OCI-LY1 (cell line): ENCODE measurements around the gene ZNF23.

ENCODE experiments used
- H2AFZ ChIP-seq: fragments of 200-600 bp; sonication (generic), shearing (Covaris generic); 2 replicates; pipeline ENCODE4 v1.6.0; 2014; ENCODE audit warnings: antibody characterized with exemption, mild to moderate bottlenecking, low read length
- H3F3A ChIP-seq: fragments of 200-600 bp; sonication (generic), shearing (Covaris generic); 2 replicates; pipeline ENCODE4 v1.6.0; 2014; ENCODE audit warnings: mild to moderate bottlenecking, antibody characterized with exemption, low read length, moderate library complexity; ENCODE audit not compliant: insufficient read depth
- H3K27ac ChIP-seq: fragments of 200-600 bp; sonication (generic); 2 replicates; pipeline ENCODE4 v1.5.1; 2014; ENCODE audit warnings: low read length, mixed run types, mild to moderate bottlenecking, low read depth; ENCODE audit not compliant: poor library complexity, severe bottlenecking
- H3K27me3 ChIP-seq: fragments of 200-600 bp; sonication (generic); 2 replicates; pipeline ENCODE4 v1.6.0; 2014; ENCODE audit warnings: antibody characterized with exemption, mild to moderate bottlenecking, low read length, moderate library complexity; ENCODE audit not compliant: insufficient read depth
- H3K36me3 ChIP-seq: fragments of 200-600 bp; sonication (generic); 2 replicates; pipeline ENCODE4 v1.6.1; 2014; ENCODE audit warnings: mild to moderate bottlenecking, antibody characterized with exemption, low read length, moderate library complexity, mixed read lengths; ENCODE audit not compliant: insufficient read depth
- H3K4me1 ChIP-seq: fragments of 200-600 bp; sonication (generic); 2 replicates; pipeline ENCODE4 v1.5.1; 2014; ENCODE audit warnings: mild to moderate bottlenecking, low read length, moderate library complexity; ENCODE audit not compliant: insufficient read depth, severe bottlenecking
- H3K4me2 ChIP-seq: fragments of 200-600 bp; sonication (generic), shearing (Covaris generic); 2 replicates; pipeline ENCODE4 v1.6.1; 2014; ENCODE audit warnings: low read length
- H3K4me3 ChIP-seq: fragments of 200-600 bp; sonication (generic); 2 replicates; pipeline ENCODE4 v1.5.1; 2014; ENCODE audit warnings: low read length, low read depth, mild to moderate bottlenecking, mixed read lengths; ENCODE audit not compliant: poor library complexity, severe bottlenecking
- H3K79me2 ChIP-seq: fragments of 200-600 bp; shearing (Covaris generic); 2 replicates; pipeline ENCODE4 v1.6.1; 2016; ENCODE audit warnings: mixed run types, low read length, mixed read lengths; ENCODE audit not compliant: insufficient read depth
- H3K9ac ChIP-seq: fragments of 200-600 bp; sonication (generic), shearing (Covaris generic); 2 replicates; pipeline ENCODE4 v1.6.1; 2014; ENCODE audit warnings: mild to moderate bottlenecking, low read length, mixed read lengths
- H3K9me2 ChIP-seq: fragments of 200-600 bp; sonication (generic), shearing (Covaris generic); 2 replicates; pipeline ENCODE4 v1.6.1; 2014; ENCODE audit warnings: low read depth, mild to moderate bottlenecking, low read length, mixed read lengths
- H3K9me3 ChIP-seq: fragments of 200-600 bp; shearing (Covaris generic); 2 replicates; pipeline ENCODE4 v1.6.1; 2014; ENCODE audit warnings: low read length, mixed read lengths
- H4K20me1 ChIP-seq: fragments of 200-600 bp; sonication (generic), shearing (Covaris generic); 2 replicates; pipeline ENCODE4 v1.6.0; 2016; ENCODE audit warnings: mild to moderate bottlenecking, low read length; ENCODE audit not compliant: insufficient read depth
- EZH2 ChIP-seq: fragments of 200-600 bp; sonication (generic), shearing (Covaris generic); IDR thresholded peaks from 2 replicates; pipeline ENCODE4 v1.8.0; 2017; ENCODE audit warnings: borderline replicate concordance, mixed run types, mild to moderate bottlenecking, antibody characterized with exemption, low read length, moderate library complexity, mixed read lengths
- TF ChIP-seq, protein P1 (sequence below): fragments of 200-600 bp; sonication (generic), shearing (Covaris generic); IDR thresholded peaks from 2 replicates; pipeline ENCODE4 v1.5.1; 2017; ENCODE audit warnings: mild to moderate bottlenecking, antibody characterized with exemption, low read length, moderate library complexity, mixed read lengths

Gene ZNF23

DNA sequence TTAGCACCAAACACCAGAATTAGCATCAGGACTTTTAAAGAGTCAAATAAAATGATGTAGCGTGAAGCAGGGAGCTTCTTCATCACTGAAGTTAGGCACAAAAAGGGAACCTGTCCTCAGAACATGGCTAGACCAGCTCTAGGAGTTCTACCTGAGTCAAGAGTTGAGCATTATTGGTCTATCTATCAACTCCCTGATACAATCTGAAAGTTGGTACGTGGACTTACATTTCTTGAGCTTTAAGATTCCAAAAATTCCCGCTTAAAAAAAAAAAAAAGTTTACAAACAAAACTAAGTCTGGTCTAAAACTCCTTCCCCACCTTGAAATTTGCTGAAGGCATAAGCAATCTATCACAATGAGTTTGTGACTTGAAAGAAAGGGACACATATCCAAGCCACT is 32.5 kb downstream of the ZNF23 start:
- peaks cover 8% of the 10 kb centered on the region for H3K27me3 ChIP-seq
- H3K36me3 ChIP-seq = no peaks in the 10 kb centered on the region
- TF ChIP-seq EZH2 = no peak
- TF ChIP-seq, protein P1, sequence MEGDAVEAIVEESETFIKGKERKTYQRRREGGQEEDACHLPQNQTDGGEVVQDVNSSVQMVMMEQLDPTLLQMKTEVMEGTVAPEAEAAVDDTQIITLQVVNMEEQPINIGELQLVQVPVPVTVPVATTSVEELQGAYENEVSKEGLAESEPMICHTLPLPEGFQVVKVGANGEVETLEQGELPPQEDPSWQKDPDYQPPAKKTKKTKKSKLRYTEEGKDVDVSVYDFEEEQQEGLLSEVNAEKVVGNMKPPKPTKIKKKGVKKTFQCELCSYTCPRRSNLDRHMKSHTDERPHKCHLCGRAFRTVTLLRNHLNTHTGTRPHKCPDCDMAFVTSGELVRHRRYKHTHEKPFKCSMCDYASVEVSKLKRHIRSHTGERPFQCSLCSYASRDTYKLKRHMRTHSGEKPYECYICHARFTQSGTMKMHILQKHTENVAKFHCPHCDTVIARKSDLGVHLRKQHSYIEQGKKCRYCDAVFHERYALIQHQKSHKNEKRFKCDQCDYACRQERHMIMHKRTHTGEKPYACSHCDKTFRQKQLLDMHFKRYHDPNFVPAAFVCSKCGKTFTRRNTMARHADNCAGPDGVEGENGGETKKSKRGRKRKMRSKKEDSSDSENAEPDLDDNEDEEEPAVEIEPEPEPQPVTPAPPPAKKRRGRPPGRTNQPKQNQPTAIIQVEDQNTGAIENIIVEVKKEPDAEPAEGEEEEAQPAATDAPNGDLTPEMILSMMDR = no peak
- no peak overlapping the region for H3K4me2 ChIP-seq
- no peaks in the 10 kb centered on the region for H3K9me3 ChIP-seq
- no peaks in the 10 kb centered on the region for H3F3A ChIP-seq
- H3K4me1 ChIP-seq = no peaks in the 10 kb centered on the region
- no peak overlapping the region for H3K27ac ChIP-seq
- no peaks in the 10 kb centered on the region for H3K79me2 ChIP-seq
- no peaks in the 10 kb centered on the region for H3K9me2 ChIP-seq
- no peaks in the 10 kb centered on the region for H4K20me1 ChIP-seq
- no peak overlapping the region for H3K4me3 ChIP-seq
- H3K9ac ChIP-seq = no peak overlapping the region
- no peak overlapping the region for H2AFZ ChIP-seq

DNA sequence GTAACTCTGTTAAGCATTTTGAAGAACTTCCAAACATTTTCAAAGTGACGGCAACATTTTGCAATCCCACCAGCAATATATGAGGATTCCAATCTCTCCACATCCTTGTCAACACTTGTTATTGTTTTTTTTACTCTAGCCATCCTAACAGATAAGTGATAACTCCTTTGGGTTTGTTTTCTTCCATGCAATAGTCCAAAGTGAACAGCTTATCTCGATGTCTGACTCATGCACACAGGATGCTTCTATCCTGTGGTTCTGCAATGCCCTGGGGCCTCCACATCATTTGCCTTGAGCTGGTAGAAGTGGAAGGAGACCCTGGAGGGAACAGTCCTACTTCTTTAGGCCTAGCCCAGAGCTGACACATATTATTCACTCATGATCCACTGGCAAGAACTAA is 33.2 kb downstream of the ZNF23 start:
- Histone ChIP-seq H3K4me2 (no peak overlapping the region), H3K4me1 (no peaks in the 10 kb centered on the region), H3K9ac (no peak overlapping the region), H2AFZ (no peak overlapping the region), H3K27ac (no peak overlapping the region), H3K9me3 (no peaks in the 10 kb centered on the region), H3K9me2 (no peaks in the 10 kb centered on the region), H3K36me3 (no peaks in the 10 kb centered on the region), H3K4me3 (no peak overlapping the region), H3K79me2 (no peaks in the 10 kb centered on the region), H3F3A (no peaks in the 10 kb centered on the region), H3K27me3 (peaks cover 8% of the 10 kb centered on the region), H4K20me1 (no peaks in the 10 kb centered on the region)
- no peak for TF ChIP-seq EZH2
- TF ChIP-seq, protein P1 = no peak

DNA sequence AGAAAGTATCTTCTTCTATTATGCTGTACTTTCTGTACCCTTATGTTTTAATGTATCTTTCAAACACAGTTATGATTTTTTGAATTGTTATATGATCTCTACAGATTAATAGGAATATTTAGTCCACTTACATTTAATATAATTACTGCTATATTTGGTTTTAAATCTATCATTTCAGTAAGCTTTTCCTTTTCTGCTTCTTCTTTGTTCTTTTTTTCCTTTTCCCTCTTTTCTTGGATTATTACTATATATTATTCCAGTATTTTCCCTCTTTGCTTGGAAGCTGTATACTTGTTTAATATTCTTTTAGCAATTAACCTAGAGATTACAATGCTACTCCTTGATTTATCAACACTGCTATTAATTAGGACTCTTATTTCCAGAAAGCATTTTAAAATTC is 33.7 kb downstream of the ZNF23 start:
- Histone ChIP-seq H4K20me1 (no peaks in the 10 kb centered on the region), H3K27ac (no peak overlapping the region), H3K9ac (no peak overlapping the region), H3F3A (no peaks in the 10 kb centered on the region), H3K4me2 (no peak overlapping the region), H3K9me3 (no peaks in the 10 kb centered on the region), H3K4me3 (no peak overlapping the region), H3K36me3 (no peaks in the 10 kb centered on the region), H3K27me3 (peaks cover 8% of the 10 kb centered on the region), H3K4me1 (no peaks in the 10 kb centered on the region), H2AFZ (no peak overlapping the region), H3K9me2 (no peaks in the 10 kb centered on the region), H3K79me2 (no peaks in the 10 kb centered on the region)
- TF ChIP-seq, protein P1 = no peak
- TF ChIP-seq EZH2 = no peak
